GM19035 (cell line): ENCODE data around the gene SLC2A8.

Experiments
- ATAC-seq: cut with Tn5 transposase; IDR thresholded peaks from one replicate; pipeline ENCODE4 v1.9.1; 2021; ENCODE audit not compliant: unreplicated experiment

The SLC2A8 gene

GRCh38 chr9:127399736-127400269, 2.8 kb downstream of the SLC2A8 start:
- ATAC-seq: no peak

DNA sequence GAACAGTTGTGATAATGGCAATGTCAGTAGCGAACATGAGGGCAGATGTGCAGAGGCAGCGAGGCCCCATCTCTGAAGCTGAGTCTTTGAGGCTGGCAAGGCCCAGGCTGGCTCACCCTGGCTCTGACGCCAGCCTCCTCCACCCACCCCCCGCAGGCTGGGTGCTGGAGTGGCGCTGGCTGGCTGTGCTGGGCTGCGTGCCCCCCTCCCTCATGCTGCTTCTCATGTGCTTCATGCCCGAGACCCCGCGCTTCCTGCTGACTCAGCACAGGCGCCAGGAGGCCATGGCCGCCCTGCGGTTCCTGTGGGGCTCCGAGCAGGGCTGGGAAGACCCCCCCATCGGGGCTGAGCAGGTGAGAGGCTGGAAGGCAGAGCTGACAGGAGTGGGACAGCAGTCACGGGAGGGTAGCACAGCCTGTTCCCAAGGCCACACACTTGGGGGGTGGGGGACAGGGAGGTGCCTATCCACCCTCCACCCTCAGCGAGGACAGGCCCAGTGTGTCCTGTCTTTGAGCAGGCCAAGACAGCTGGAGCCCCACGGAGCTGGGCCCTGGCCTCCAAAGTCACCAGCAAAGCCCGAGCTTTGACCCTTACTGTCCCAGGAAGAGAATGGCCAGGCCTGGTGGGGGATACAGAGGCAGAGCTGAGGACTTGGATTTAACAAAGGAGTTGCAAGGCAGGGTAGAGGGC, 5.6 kb downstream of the SLC2A8 start:
- ATAC-seq: no peak

DNA sequence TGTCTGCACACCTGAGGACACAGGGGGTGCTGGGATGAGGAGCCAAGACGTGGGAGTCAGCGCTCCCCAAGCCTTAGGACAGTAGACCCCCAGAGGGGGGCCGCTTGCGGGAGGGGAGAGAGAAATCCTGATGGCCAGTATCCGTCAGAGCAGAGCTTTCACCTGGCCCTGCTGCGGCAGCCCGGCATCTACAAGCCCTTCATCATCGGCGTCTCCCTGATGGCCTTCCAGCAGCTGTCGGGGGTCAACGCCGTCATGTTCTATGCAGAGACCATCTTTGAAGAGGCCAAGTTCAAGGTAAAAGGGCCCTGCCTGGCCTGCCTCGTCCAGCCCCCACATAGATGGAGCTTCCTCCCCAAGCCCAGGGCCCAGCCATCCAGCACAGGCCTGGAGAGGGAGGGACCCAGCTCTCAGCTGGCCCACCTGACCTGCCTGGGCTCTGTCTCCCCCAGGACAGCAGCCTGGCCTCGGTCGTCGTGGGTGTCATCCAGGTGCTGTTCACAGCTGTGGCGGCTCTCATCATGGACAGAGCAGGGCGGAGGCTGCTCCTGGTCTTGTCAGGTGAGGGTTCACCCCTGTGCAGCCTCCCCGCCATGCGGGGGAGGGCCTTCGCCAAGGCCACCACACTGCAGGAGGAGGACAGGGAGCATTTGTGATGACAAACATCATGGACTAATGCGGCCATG, 6.7 kb downstream of the SLC2A8 start:
- ATAC-seq: no peak

GRCh38 chr9:127404631-127405030, 7.7 kb downstream of the SLC2A8 start:
- no peak for ATAC-seq

GRCh38 chr9:127405344-127406125, 8.6 kb downstream of the SLC2A8 start:
- ATAC-seq: no peak

GRCh38 chr9:127406799-127407491, 10.0 kb downstream of the SLC2A8 start:
- no peak for ATAC-seq

- no peak for ATAC-seq
These were observed 10.5 kb downstream of the SLC2A8 start for GRCh38 chr9:127407492-127407843.

- ATAC-seq: no peak
These were observed 14.2 kb downstream of the SLC2A8 start for GRCh38 chr9:127411122-127411521.

DNA sequence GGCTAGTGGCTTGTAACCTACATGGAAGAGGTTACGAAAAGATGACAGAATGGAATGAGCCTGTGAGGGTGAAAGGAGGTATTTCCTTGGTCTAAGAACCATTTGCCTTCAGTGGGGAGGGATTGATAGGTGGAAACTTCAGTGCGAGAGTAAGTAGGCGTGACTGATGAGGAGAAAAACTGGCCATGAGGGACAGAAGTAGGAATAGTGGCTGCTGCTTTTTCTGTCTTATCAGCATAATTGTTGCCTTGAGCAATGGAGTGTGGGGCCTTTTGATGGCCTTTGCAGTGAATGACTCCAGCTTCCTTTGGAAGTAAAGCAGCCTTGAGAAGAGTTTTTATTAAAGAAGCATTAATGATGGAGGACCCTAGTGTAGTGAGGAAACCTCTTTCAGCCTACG, 18.2 kb downstream of the SLC2A8 start:
- ATAC-seq: no peak

GRCh38 chr9:127415657-127416056, 18.7 kb downstream of the SLC2A8 start:
- no peak for ATAC-seq

DNA sequence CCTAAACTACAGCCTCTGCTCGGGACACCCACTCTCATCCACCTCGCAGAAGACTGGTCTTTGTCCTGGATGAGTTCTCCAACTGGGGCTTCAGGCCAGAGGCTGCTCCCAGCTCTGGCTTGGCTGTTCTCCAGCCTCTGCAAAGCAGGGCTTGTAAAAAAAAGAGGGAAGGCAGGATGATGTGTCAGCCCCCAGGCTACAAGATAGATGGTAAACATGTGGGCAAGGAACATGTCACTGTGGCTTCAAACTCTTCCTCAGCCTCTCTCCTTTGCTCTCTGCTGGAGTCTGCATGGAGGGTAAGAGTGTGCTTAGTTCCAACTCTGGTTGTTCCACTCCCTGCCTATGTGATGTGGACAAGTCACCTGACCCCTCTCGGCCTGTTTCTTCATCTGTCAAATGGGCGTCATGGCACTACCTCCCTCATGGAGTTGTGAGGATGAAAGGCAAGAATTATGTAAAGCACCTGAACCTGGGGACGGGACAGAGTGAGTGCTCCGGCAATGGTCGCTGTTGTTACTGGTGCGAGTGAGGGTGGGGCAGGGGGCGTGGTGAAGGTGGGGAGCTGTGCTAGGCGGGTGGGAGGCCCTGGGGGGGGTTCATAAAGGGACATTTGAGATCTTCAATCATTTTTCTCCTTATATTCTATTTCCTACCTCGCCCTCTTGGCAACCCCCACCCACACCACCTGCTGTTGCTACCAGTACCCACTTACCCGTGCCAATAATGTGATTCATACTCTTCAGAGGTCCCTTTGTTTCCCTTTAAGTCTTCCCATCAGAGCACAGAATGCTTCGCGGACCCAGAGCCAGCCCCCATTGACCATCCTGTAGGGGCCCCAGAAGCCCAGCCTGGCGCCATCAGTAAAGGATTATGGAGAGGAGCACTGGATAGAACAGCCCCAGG, 20.4 kb downstream of the SLC2A8 start:
- ATAC-seq: no peak

- ATAC-seq: no peak
These were observed 21.1 kb downstream of the SLC2A8 start for GRCh38 chr9:127418037-127418471.

- no peak for ATAC-seq
These were observed 22.4 kb downstream of the SLC2A8 start for GRCh38 chr9:127419348-127419747.

DNA sequence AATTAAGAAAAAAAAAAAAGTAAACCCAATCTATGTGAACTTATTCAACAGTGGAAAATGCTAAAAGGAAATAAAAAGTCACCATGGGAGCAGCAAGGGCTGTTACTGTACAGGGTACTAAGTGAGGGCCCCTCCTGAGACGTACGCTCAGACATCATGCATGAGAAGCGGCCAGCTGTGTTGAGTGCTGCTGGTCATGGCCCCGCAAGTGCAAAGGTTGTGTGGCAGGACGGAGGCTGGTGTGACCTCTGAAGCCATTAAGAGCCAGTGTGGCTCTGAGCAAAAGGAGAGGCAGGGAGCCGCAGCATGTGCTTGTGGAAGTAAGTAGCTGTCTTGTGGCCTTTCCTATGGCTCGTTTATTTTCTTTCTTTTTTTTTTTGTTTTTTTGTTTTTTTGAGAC, 24.1 kb downstream of the SLC2A8 start:
- no peak for ATAC-seq

DNA sequence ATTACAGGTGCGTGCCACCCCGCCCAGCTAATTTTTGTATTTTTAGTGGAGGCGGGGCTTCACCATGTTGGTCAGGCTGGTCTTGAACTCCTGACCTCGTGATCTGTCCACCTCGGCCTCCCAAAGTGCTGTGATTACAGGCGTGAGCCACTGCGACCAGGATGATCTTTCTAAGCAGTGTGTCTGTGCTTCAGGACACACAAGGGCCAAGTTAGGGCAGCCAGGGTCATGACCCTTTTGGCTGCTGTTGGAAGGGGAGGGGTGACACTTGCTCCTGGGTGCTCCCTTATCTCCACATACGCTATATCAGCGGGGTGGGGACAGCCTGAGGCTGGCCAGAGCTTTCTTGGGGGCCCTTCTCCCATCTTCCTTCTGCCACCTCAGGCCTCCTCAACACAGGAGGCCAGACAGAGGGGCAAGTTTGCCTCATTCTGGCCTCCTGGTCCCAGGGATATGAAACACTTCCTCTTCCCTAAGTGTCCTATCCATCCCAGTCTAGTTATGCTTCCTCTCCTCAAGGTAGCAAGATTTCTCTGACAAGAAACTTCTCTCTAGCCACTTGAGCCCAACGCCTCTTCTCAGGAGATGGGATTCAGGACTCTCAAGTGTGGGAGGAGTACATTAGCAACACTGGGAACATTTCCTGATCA, 25.3 kb downstream of the SLC2A8 start:
- no peak for ATAC-seq

- ATAC-seq: no peak
These were observed 25.8 kb downstream of the SLC2A8 start for GRCh38 chr9:127422787-127423186.

DNA sequence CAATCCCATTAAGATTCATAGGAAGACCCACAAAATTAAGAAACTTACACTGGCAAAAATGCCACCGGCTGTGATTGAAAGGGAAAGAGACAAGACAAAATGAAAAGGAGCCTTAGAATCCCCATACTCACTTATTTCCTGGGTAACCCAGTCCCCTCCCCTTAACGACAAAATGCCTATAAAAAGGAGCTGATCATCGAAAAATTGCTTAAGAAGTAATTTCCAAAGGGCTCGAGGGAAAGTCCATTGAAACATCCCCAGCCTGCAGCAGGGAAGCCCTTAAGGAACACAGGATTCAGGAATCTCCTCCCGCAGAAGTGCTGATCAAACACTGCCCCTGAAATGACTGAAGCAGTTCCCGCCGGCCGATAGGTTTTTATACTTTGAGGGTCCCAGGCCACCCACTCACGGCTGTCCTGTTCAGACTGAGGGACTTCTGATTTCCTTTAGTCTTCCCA, 26.5 kb downstream of the SLC2A8 start:
- ATAC-seq: no peak

GRCh38 chr9:127423934-127424675, 27.1 kb downstream of the SLC2A8 start, which contains the start of gene ZNF79:
Gene ZNF79 (plus strand): TSS chr9:127424382. CDS start chr9:127424788, 406 bp downstream.
- peak; percentile 86 for ATAC-seq

DNA sequence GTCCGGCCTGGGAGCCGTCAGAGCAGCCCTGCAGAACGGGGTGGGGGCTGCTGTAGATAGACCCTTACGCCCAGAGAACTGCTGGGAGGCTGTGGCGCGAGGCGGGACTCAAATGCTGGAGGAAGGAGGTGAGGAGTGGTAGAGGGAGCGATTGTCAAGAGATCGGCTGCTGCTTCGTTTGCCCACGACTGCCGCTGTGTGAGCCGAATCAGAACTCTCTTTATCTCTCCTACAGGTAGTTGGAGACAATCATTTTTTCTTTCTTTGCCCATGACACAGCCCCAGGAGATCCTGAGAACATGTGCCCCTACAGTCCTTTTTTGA, 27.7 kb downstream of the SLC2A8 start:
- no peak for ATAC-seq
